SU-DHL-6 (cell line): ENCODE data around the gene CNDP1.
"Not testable (repeated sequence)": the region's sequence is repeated elsewhere in the genome, so short reads cannot be mapped to it uniquely, and the experiment has no call there.

Experiments used
- EZH2phosphoT487 ChIP-seq: fragments of 200-600 bp; sonication (generic), shearing (Covaris generic); conservative IDR thresholded peaks from 2 replicates; pipeline ENCODE4 v1.6.1; 2018; ENCODE audit warnings: mild to moderate bottlenecking, antibody characterized with exemption, low read length, moderate library complexity, mixed read lengths
- TF ChIP-seq, protein P1 (sequence below): fragments of 200-600 bp; sonication (generic); IDR thresholded peaks from one replicate; pipeline ENCODE4 v1.5.1; 2017; ENCODE audit warnings: antibody characterized with exemption, mild to moderate bottlenecking, low read length, moderate library complexity; ENCODE audit not compliant: insufficient read depth, poor library complexity, severe bottlenecking

DNA sequence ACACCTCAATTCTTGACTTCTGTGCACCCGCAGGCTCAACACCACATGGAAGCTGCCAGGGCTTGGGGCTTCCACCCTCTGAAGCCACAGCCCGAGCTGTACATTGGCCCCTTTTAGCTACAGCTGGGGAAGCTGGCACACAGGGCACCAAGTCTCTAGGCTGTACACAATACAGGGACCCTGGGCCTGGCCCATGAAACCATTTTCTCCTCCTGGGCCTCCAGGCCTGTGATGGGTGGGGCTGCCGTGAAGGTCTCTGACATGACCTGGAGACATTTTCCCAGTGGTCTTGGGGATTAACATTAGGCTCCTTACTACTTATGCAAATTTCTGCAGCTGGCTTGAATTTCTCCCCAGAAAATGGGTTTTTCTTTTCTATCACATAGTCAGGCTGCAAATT lies 31.7 kb downstream of the CNDP1 start:
- TF ChIP-seq, protein P1, sequence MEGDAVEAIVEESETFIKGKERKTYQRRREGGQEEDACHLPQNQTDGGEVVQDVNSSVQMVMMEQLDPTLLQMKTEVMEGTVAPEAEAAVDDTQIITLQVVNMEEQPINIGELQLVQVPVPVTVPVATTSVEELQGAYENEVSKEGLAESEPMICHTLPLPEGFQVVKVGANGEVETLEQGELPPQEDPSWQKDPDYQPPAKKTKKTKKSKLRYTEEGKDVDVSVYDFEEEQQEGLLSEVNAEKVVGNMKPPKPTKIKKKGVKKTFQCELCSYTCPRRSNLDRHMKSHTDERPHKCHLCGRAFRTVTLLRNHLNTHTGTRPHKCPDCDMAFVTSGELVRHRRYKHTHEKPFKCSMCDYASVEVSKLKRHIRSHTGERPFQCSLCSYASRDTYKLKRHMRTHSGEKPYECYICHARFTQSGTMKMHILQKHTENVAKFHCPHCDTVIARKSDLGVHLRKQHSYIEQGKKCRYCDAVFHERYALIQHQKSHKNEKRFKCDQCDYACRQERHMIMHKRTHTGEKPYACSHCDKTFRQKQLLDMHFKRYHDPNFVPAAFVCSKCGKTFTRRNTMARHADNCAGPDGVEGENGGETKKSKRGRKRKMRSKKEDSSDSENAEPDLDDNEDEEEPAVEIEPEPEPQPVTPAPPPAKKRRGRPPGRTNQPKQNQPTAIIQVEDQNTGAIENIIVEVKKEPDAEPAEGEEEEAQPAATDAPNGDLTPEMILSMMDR, result not testable (repeated sequence)
- not testable (repeated sequence) for TF ChIP-seq EZH2phosphoT487
